Measurements from ENCODE around the gene KRTAP6-2. TPM values are rescaled to one million over a fixed set of nuclear protein-coding genes. Genes with fewer than 3 reads are reported as not detected.

The KRTAP6-2 gene, protein sequence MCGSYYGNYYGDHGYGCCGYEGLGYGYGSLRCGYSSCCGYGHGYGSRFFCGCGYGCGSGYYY
- not detected in 2 replicates for total RNA-seq

DNA sequence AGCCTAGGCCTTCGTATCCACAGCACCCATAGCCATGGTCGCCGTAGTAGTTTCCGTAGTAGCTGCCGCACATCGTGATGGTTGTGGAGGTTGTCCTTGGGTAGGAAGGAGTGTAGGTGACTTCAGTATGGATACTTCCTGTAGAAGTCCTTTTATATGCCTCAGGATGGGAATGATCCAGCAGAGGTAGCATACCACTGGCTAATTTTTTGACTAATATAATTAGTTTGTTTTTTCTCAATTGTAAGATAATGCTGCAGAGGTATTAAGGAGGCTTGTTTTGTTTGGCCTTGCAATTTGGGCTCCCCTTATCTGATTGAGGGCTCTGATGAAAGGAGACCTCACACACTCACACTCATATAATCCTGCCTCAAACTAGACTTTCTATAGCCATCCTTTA is at the start of gene KRTAP6-2:
KRTAP6-2 (minus strand) TSS at position 101 of the 400 bp plus-strand sequence; CDS start at position 73, 28 bp downstream.

DNA sequence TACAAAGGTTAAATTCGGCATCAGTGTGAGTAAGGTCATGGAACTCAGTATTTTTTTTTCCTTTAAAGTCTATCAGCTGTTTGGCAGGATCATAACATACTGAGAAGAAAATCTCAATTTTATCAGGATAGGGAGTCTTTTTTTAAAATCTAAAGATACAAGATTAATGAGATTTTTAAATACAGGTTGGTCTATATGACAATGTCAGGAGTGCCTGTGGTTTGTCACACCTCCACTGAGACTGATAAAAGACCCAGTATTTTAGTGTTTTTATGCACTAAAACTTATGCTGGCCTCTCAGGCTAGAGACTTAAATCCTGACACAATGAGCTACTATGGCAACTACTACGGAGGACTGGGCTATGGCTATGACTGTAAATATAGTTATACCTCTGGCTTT is 43.9 kb upstream of the KRTAP6-2 start, which contains the start of gene KRTAP20-3:
KRTAP20-3 (plus strand) TSS at position 301 of the 400 bp plus-strand sequence.

DNA sequence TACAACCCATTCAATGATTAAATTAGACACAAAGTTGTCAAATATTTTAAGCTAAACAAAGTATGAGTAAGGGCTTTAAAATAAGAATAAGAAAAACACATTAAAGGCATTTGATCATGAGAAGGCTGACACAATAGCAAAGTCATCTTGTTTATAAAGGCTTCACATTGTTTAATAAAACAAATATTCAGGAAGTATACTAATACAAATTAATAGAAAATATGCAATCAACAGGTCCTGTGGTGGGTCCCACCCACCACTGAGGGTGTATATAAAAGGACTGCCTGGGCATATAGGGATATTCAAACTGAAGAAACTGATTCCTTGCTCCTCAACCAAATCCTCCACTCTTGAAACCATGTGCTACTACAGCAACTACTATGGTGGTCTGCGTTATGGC is 36.2 kb upstream of the KRTAP6-2 start, which contains the start of gene KRTAP20-2:
KRTAP20-2 (plus strand) TSS at position 301 of the 400 bp plus-strand sequence; CDS start at position 359, 58 bp downstream.

GRCh38 chr21:30620522-30620921 is 21.8 kb upstream of the KRTAP6-2 start, which contains the start of gene KRTAP20-4:
Gene KRTAP20-4 (plus strand): TSS chr21:30620627.

DNA sequence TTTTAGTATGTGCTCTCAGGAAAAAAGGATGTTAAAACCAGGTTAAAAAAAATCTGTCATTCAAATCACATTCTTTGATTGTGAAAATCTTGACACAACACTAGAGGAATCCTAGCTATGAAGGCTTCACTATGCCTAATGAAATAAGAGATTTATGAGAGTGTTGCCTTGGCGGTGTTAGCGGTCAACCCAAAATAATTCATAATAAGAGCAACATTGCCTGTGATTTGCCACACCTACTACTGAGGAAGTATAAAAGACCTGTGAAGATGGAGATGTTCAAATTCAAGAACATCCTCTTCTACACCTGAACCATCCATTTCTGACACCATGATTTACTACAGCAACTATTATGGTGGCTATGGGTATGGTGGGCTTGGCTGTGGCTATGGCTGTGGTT is 17.4 kb upstream of the KRTAP6-2 start, which contains the start of gene KRTAP20-1:
KRTAP20-1 (plus strand) TSS at position 301 of the 400 bp plus-strand sequence; CDS start at position 331, 30 bp downstream.

GRCh38 chr21:30613836-30614235 is 15.1 kb upstream of the KRTAP6-2 start, which contains the start of gene KRTAP6-1:
Gene KRTAP6-1 (minus strand): TSS chr21:30613930. CDS start chr21:30613904, 26 bp downstream.

DNA sequence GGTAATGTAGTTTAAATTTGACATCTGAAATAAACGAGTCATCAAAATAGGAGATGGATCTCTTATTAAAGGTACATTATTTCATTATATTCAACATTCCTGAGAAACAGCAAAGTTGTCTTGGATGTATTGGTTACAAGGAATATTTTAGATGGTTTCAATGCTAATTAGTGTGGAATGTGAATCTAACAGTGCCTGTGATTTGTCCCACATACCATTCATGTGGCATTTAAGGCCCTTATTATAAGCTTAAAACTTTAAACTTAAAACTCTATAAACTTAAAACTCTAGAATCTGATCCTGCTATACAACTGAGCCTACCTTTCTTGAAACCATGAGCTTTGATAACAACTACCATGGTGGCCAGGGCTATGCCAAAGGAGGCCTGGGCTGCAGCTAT is 2.1 kb upstream of the KRTAP6-2 start, which contains the start of gene KRTAP22-1:
KRTAP22-1 (plus strand) TSS at position 301 of the 400 bp plus-strand sequence.

DNA sequence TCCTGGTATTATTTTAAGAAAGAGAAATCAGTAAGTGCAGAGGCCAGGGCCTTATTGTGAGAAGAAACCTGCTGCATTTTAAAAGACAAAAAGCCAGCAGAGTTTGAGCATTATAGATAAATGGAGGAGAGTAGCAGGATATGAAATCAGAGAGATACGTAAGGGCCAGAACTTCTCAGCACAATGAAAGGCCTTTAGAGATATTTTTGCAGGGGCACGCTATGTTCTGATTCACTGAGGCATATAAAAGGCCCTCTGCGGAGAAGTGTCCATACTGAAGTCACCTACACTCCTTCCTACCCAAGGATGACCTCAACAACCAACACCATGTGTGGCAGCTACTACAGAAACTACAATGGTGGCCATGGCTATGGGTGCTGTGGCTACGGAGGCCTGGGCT is 6.6 kb downstream of the KRTAP6-2 start, which contains the start of gene KRTAP6-3:
KRTAP6-3 (plus strand) TSS at position 301 of the 400 bp plus-strand sequence; CDS start at position 307, 6 bp downstream.

DNA sequence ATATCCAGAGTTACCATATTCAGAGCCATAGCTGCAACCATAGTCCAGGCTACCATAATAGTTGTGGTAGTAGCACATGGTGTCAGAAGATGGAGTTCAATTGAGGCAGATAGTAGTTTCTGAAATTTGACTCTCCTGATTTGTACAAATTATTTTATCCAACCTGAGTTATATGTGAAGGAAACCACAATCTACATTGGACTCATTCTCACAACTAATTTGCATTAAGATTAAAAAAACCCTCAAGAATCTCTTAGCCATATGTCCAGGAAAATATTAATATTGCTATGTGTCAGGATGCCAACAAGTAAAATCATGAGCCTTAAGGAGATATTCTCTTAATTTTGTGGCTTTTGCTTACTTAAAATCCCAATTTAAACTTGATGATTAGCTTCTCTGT is 8.4 kb downstream of the KRTAP6-2 start, which contains the start of gene KRTAP22-2:
KRTAP22-2 (minus strand) TSS at position 101 of the 400 bp plus-strand sequence.

GRCh38 chr21:30561264-30561895 is 37.3 kb downstream of the KRTAP6-2 start, which contains the start of gene KRTAP19-7:
Gene KRTAP19-7 (minus strand): TSS chr21:30561314. CDS start chr21:30561289, 25 bp downstream.

Small RNAs within 50 kb of the gene (small RNA-seq; reads per million reads assigned to genes)
- not detected for gene KRTAP20-1
- gene KRTAP20-3: not detected
- gene KRTAP20-4: not detected
- not detected for gene KRTAP22-1
- gene KRTAP22-2: not detected

Other genes with a start within 250 kb of the KRTAP6-2 start
- not detected in 2 replicates for gene KRTAP13-2, start 226.6 kb downstream of the KRTAP6-2 start, total RNA-seq
- gene KRTAP13-1, start 202.9 kb downstream of the KRTAP6-2 start, total RNA-seq: not detected in 2 replicates
- gene KRTAP13-3, start 173.0 kb downstream of the KRTAP6-2 start, total RNA-seq: not detected in 2 replicates
- not detected in 2 replicates for gene KRTAP13-4, start 168.7 kb downstream of the KRTAP6-2 start, total RNA-seq
- not detected in 2 replicates for gene KRTAP15-1, start 158.6 kb downstream of the KRTAP6-2 start, total RNA-seq
- not detected in 2 replicates for gene KRTAP19-1, start 118.5 kb downstream of the KRTAP6-2 start, total RNA-seq
- not detected in 2 replicates for gene KRTAP19-2, start 111.5 kb downstream of the KRTAP6-2 start, total RNA-seq
- gene KRTAP19-3, start 106.9 kb downstream of the KRTAP6-2 start, total RNA-seq: not detected in 2 replicates
- not detected in 2 replicates for gene KRTAP19-4, start 101.7 kb downstream of the KRTAP6-2 start, total RNA-seq
- gene KRTAP19-5, start 96.8 kb downstream of the KRTAP6-2 start, total RNA-seq: not detected in 2 replicates
- not detected in 2 replicates for gene KRTAP19-6, start 57.0 kb downstream of the KRTAP6-2 start, total RNA-seq
- gene KRTAP19-7, start 37.6 kb downstream of the KRTAP6-2 start, total RNA-seq: not detected in 2 replicates
- not detected in 2 replicates for gene KRTAP22-2, start 8.5 kb downstream of the KRTAP6-2 start, total RNA-seq
- not detected in 2 replicates for gene KRTAP6-3, start 6.5 kb downstream of the KRTAP6-2 start, total RNA-seq
- gene KRTAP22-1, start 2.2 kb upstream of the KRTAP6-2 start, total RNA-seq: not detected in 2 replicates
- gene KRTAP6-1, start 15.0 kb upstream of the KRTAP6-2 start, total RNA-seq: not detected in 2 replicates
- not detected in 2 replicates for gene KRTAP20-1, start 17.5 kb upstream of the KRTAP6-2 start, total RNA-seq
- gene KRTAP20-4, start 21.7 kb upstream of the KRTAP6-2 start, total RNA-seq: not detected in 2 replicates
- not detected in 2 replicates for gene KRTAP20-2, start 36.3 kb upstream of the KRTAP6-2 start, total RNA-seq
- not detected in 2 replicates for gene KRTAP20-3, start 44.0 kb upstream of the KRTAP6-2 start, total RNA-seq
- not detected in 2 replicates for gene KRTAP21-3, start 119.9 kb upstream of the KRTAP6-2 start, total RNA-seq
- gene KRTAP21-2, start 148.4 kb upstream of the KRTAP6-2 start, total RNA-seq: 1.3 TPM in 1 of 2 replicates, not detected in the other
- not detected in 2 replicates for gene KRTAP21-1, start 156.5 kb upstream of the KRTAP6-2 start, total RNA-seq
- not detected in 2 replicates for gene KRTAP8-1, start 214.4 kb upstream of the KRTAP6-2 start, total RNA-seq
- not detected in 2 replicates for gene KRTAP7-1, start 230.9 kb upstream of the KRTAP6-2 start, total RNA-seq